Adrenal gland (tissue), 5 donors: Measurements from ENCODE around the gene FAM174A.

Source experiments
- CTCF ChIP-seq, 6 experiments: fragments of 450-650 bp in 4 of 6; fragments of 200-600 bp in 2 of 6; sonication (generic) in 1 of 6; IDR thresholded peaks; 1 replicate in 5 of 6; 2 replicates in 1 of 6; pipeline versions ENCODE4 v1.5.1 to v1.8.0; 2016 to 2021; ENCODE audit warnings: antibody characterized with exemption in 6 of 6, mild to moderate bottlenecking in 2 of 6, moderate library complexity in 1 of 6
- POLR2A ChIP-seq, 2 donors: fragments of 450-650 bp; IDR thresholded peaks; one replicate each; pipeline ENCODE4 v1.6.1; 2017; ENCODE audit warnings: antibody characterized with exemption in 2 of 2, mild to moderate bottlenecking in 2 of 2, moderate library complexity in 1 of 2
- donor health status: DM: no; HTN: no; CAD: no.

DNA sequence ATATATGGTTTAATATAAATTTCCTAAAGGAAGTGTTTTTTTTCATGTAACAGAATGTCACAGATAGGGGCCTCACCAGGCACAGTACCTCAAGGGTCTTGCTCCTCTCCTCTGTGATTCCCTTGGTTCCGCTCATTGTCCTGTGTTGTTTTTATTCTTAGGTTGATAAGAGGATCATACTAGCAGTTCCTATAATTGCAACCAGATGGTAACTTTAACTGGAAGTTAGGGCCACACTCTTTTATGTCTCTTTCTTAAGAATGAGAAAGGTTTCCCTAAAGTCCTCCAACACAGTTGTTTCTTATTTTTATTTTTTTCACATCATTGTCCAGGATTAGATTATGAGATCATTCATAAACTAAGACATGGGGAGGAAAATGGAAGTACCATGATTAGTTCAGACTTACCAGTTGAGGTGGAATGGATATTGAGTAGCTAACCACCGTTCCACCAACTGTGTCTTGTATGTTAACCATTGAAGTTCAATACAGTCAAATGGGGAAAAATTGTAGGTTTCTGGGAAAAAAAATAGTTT lies 41.1 kb downstream of the FAM174A start:
- TF ChIP-seq CTCF (IDR thresholded peaks at IDR 0.05) (no peak), POLR2A (IDR thresholded peaks at IDR 0.05) (no peak)
